ENCODE data around the gene SEMA4D. TPM values are rescaled to one million over a fixed set of nuclear protein-coding genes. Genes with fewer than 3 reads are reported as not detected.

The SEMA4D gene
- total RNA-seq, 4 donors from 2014 or later: 13.4 to 27.3 (median 24.8) TPM

DNA sequence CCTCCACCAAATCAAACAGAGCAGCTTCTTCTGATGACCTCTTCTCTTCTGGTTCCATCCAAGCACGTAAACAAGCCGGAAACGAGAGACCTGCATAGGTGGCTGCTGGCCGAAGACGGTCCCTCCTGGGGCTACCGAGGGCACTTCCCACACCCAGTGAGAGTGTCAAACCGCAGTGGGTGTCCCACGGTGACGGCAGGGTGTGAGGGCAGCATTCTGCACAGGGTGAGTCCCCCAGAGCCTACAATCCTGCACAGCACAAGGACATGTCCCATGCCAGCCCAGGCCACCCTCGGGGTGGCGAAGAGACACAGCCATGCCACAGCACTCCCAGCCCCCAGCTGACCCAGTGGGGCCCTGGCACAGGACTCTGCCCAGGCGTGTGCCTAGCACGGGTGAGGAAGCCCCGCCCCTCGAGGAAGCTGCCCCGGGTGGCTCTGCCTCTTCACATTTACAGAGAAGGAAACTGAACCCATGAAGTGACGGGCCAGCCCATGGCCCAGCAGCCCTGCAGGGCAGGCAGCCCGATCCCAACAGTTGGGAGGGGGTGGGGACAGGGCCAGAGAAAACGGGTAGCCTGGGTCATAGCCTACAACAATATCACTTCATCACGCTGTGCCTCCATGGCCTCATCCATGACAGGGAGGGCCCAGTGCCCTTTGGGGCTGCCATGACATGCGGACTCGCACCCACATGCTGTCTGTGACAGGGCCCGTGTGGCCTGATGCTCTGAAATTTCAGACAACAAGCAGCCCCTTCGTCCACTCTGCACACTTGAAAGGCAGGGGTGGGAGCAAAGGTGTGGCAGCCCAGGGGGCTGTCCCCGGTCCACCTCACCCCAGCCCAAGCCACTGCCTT lies 43.2 kb downstream of the SEMA4D start:
- Histone ChIP-seq H3K4me1 (peaks cover 0 to 13% (median under 1%) of the 10 kb centered on the region in 4 donors), H3K9me3 (no peaks in the 10 kb centered on the region), H3K4me3 (no peak overlapping the region), H3K27me3 (no peaks in the 10 kb centered on the region), H3K36me3 (peaks cover 0 to 14% (median 0%) of the 10 kb centered on the region in 3 donors), H3K27ac (peak overlapping the region in 1 of 4 donors; percentile 48)
- TF ChIP-seq EP300 (IDR thresholded peaks at IDR 0.05) (no peak), POLR2A (IDR thresholded peaks at IDR 0.05) (no peak)
- TF ChIP-seq, protein P1, sequence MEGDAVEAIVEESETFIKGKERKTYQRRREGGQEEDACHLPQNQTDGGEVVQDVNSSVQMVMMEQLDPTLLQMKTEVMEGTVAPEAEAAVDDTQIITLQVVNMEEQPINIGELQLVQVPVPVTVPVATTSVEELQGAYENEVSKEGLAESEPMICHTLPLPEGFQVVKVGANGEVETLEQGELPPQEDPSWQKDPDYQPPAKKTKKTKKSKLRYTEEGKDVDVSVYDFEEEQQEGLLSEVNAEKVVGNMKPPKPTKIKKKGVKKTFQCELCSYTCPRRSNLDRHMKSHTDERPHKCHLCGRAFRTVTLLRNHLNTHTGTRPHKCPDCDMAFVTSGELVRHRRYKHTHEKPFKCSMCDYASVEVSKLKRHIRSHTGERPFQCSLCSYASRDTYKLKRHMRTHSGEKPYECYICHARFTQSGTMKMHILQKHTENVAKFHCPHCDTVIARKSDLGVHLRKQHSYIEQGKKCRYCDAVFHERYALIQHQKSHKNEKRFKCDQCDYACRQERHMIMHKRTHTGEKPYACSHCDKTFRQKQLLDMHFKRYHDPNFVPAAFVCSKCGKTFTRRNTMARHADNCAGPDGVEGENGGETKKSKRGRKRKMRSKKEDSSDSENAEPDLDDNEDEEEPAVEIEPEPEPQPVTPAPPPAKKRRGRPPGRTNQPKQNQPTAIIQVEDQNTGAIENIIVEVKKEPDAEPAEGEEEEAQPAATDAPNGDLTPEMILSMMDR (IDR thresholded peaks at IDR 0.05): no peak
- 90 to 94% methylated on average over 17 to 22 of the region's 25 CpGs for WGBS, 2 donors
- no peak for DNase-seq (ENCODE audit: low spot score in 2 of 2)

DNA sequence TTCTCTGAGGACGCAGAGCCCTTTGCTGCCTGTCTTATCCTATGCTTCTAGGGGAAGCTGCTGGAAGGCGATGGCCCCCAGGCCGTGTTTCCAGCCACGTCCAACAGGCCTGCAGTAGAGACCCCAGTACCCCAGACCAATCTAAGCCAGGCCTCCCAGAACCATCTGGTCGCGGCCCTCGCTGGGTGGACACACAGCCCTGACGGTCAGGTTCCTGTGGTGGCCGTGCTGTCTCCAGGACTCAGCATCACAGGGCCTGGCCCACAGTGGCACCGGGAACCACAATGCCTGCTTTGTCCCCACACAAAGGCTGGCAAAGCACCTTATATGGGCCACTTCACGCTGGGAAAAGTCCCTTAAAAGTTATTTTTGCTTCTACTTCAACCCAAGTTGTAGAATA lies 44.5 kb downstream of the SEMA4D start:
- H3K4me1 ChIP-seq: peaks cover 0 to 18% (median 4%) of the 10 kb centered on the region in 4 donors
- no peak for DNase-seq (ENCODE audit: low spot score in 2 of 2)
- WGBS, 2 donors: 69 to 86% methylated on average over 10 of the region's 11 CpGs
- H3K9me3 ChIP-seq: no peaks in the 10 kb centered on the region
- H3K4me3 ChIP-seq: no peak overlapping the region
- no peaks in the 10 kb centered on the region for H3K27me3 ChIP-seq
- TF ChIP-seq, protein P1 (IDR thresholded peaks at IDR 0.05): no peak
- TF ChIP-seq POLR2A (IDR thresholded peaks at IDR 0.05): peak in 1 of 2 donors; percentile 14
- TF ChIP-seq EP300 (IDR thresholded peaks at IDR 0.05): peak in 1 of 2 donors; percentile 31
- peaks cover 0 to 14% (median 0%) of the 10 kb centered on the region in 3 donors for H3K36me3 ChIP-seq
- peak overlapping the region in 3 of 4 donors; percentile 18 to 48 (median 28) for H3K27ac ChIP-seq

DNA sequence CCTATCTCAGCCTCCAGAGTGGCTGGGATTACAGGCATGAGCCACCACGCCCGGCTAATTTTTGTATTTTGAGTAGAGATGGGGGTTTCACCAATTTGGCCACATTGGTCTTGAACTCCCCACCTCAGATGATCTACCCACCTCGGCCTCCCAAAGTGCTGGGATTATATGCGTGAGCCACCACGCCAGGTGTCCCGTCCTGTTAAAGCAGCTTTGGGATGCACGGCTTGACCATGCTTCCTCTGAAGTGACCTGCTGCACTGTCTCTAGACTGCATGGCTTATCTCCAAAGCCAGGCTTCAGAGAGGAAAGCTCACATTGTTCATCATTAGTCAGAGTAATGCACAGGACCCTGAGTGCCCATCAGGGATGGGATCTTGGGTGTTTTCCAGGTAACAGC lies 45.4 kb downstream of the SEMA4D start:
- 94 to 99% methylated on average over 7 of the region's 7 CpGs for WGBS, 2 donors
- DNase-seq (ENCODE audit: low spot score in 2 of 2): no peak

DNA sequence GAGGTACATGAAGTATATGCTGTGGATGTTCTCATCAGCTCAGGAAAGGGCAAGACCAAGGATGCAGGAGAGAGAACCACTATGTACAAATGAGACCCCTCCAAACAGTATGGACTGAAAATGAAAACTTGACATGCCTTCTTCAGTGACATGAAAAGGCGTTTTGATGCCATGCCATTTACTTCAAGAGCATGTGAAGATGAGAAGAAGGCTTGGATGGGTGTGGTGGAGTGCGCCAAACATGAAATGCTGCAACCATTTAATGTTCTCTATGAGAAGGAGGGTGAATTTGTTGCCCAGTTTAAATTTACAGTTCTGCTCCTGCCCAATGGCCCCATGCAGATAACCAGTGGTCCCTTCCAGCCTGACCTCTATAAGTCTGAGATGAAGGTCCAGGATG lies 47.7 kb downstream of the SEMA4D start:
- WGBS, 2 donors: 95 to 96% methylated on average over 2 of the region's 2 CpGs
- TF ChIP-seq, protein P1 (IDR thresholded peaks at IDR 0.05): no peak
- TF ChIP-seq POLR2A (IDR thresholded peaks at IDR 0.05) (no peak), EP300 (IDR thresholded peaks at IDR 0.05) (no peak)
- no peak overlapping the region for H3K4me3 ChIP-seq

More for the DNA sequence above, 45.4 kb downstream of the SEMA4D start:
- TF ChIP-seq, protein P1 (IDR thresholded peaks at IDR 0.05): no peak
- TF ChIP-seq EP300 (IDR thresholded peaks at IDR 0.05) (no peak), POLR2A (IDR thresholded peaks at IDR 0.05) (no peak)
- Histone ChIP-seq H3K4me3 (no peak overlapping the region), H3K27me3 (no peaks in the 10 kb centered on the region), H3K36me3 (peaks cover 0 to 14% (median 0%) of the 10 kb centered on the region in 3 donors), H3K27ac (peak overlapping the region in 2 of 4 donors; percentile 18 to 48), H3K4me1 (peaks cover 0 to 25% (median 8%) of the 10 kb centered on the region in 4 donors), H3K9me3 (no peaks in the 10 kb centered on the region)

DNA sequence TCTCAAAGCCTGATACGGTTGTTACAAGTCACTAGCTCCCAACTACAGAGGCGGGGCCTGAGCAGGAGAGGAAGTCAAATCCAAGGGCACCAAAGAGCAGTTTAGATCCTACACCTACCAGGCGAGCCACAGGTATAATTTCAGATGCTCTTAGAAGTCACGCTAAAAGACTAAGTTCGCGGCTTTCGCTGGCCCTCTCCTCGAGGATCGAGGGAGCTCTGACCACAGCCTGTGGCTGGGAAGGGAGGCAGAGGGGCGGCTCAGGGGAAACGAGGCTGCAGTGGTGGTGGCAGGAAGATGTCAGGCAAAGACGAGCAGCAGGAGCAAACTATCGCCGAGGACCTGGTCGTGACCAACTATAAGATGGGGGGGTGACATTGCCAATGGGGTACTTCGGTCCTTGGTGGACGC lies 48.6 kb downstream of the SEMA4D start:
- peak overlapping the region; percentile 70 to 88 (median 80) for H3K27ac ChIP-seq
- H3K36me3 ChIP-seq: peaks cover 0 to 4% (median 0%) of the 10 kb centered on the region in 3 donors
- WGBS, 2 donors: 87 to 89% methylated on average over 17 of the region's 17 CpGs
- H3K4me3 ChIP-seq: no peak overlapping the region
- no peak for DNase-seq (ENCODE audit: low spot score in 2 of 2)
- no peaks in the 10 kb centered on the region for H3K27me3 ChIP-seq
- H3K9me3 ChIP-seq: no peaks in the 10 kb centered on the region
- peaks cover 0 to 45% (median 22%) of the 10 kb centered on the region in 4 donors for H3K4me1 ChIP-seq
- TF ChIP-seq POLR2A (IDR thresholded peaks at IDR 0.05) (no peak), EP300 (IDR thresholded peaks at IDR 0.05) (no peak)
- TF ChIP-seq, protein P1 (IDR thresholded peaks at IDR 0.05): no peak

More for the DNA sequence above, 47.7 kb downstream of the SEMA4D start:
- DNase-seq (ENCODE audit: low spot score in 2 of 2): no peak
- H3K27me3 ChIP-seq: no peaks in the 10 kb centered on the region
- H3K36me3 ChIP-seq: peaks cover 0 to 13% (median 0%) of the 10 kb centered on the region in 3 donors
- H3K4me1 ChIP-seq: peaks cover 0 to 40% (median 14%) of the 10 kb centered on the region in 4 donors
- H3K9me3 ChIP-seq: no peaks in the 10 kb centered on the region
- peak overlapping the region in 1 of 4 donors; percentile 88 for H3K27ac ChIP-seq
